ENCODE measurements around the gene HIBADH. TPM values are rescaled to one million over a fixed set of nuclear protein-coding genes. Genes with fewer than 3 reads are reported as not detected.

HIBADH gene
- total and polyA plus RNA-seq, 10 of the 15 experiments (the other 5 are each of a cell fraction or from before 2014, with no cell fraction given), result 8.7 to 36.1 (median 18.6) TPM

GRCh38 chr7:27546610-27547009 lies 116.1 kb downstream of the HIBADH start:
- in situ Hi-C loops (cut with MboI), result no loop called here
- no peaks in the 10 kb centered on the region for H3K79me2 ChIP-seq (ENCODE audit: control insufficient read depth, insufficient read depth, low read length)
- no peaks in the 10 kb centered on the region for H3K27me3 ChIP-seq (replicated peaks in 1 of 2; ENCODE audit: control insufficient read depth in 2 of 2, insufficient read depth in 2 of 2, low read length in 1 of 2)
- intact Hi-C loops (cut with micrococcal nuclease; ENCODE audit: unreplicated experiment), result no loop called here
- no peak overlapping the region for H3K4me3 ChIP-seq
- RAD21 ChIA-PET (ENCODE audit: unreplicated experiment), result no interaction called here
- WGBS (ENCODE audit: insufficient coverage, insufficient replicate concordance, low lambda C conversion rate, missing lambda C conversion rate), result 94% methylated on average over 1 of the region's 1 CpG
- no peaks in the 10 kb centered on the region for H3K4me1 ChIP-seq (ENCODE audit: control insufficient read depth, insufficient read depth, low read length)
- ATAC-seq, result no peak
- no peaks in the 10 kb centered on the region for H4K20me1 ChIP-seq (ENCODE audit: control insufficient read depth, insufficient read depth)
- H2AFZ ChIP-seq (ENCODE audit: control insufficient read depth, low read depth, low read length), result no peak overlapping the region
- no peaks in the 10 kb centered on the region for H3K9me3 ChIP-seq (replicated peaks; ENCODE audit: control insufficient read depth, insufficient read depth, low read length)
- no peak for DNase-seq (ENCODE audit: low read depth, low spot score)
- no peak overlapping the region for H3K4me2 ChIP-seq (ENCODE audit: control insufficient read depth, insufficient read depth)
- no peaks in the 10 kb centered on the region for H3K36me3 ChIP-seq (ENCODE audit: control insufficient read depth in 2 of 2, insufficient read depth in 2 of 2, low read length in 1 of 2)
- H3K9ac ChIP-seq (ENCODE audit: control insufficient read depth, insufficient read depth, low read length), result no peak overlapping the region
- no peak for FAIRE-seq
- POLR2A ChIA-PET, result no interaction called here
- CTCF ChIA-PET, result interaction anchor here (3.2 kb wide), 1 partner anchor 27 kb away, joined by 9 read pairs; no protein-coding TSS in a partner anchor
- no TSS peak for BruUV-seq (replicated peaks)
- H3K27ac ChIP-seq (ENCODE audit: control insufficient read depth, insufficient read depth), result no peak overlapping the region
- SMC1A ChIA-PET (ENCODE audit: uncharacterized antibody, unreplicated experiment), result no interaction called here
- TF ChIP-seq SREBF2 (IDR thresholded peaks at IDR 0.05; ENCODE audit: low read length), result no peak
- TF ChIP-seq IKZF2 (IDR thresholded peaks at IDR 0.05), result no peak
- no peak for TF ChIP-seq ZNF217 (IDR thresholded peaks at IDR 0.05)
- TF ChIP-seq NFIC (IDR thresholded peaks at IDR 0.05; ENCODE audit: low read depth, low read length), result no peak
- TF ChIP-seq CHD2 (IDR thresholded peaks at IDR 0.05; ENCODE audit: borderline replicate concordance, low read depth, low read length), result no peak
- no peak for TF ChIP-seq STAT3 (IDR thresholded peaks at IDR 0.05; ENCODE audit: low read depth, low read length)
- no peak for TF ChIP-seq GABPA (IDR thresholded peaks at IDR 0.05; ENCODE audit: low read depth)
- TF ChIP-seq YY1 (IDR thresholded peaks at IDR 0.05; ENCODE audit: low read depth, low read length), result no peak
- no peak for TF ChIP-seq SUPT20H (IDR thresholded peaks at IDR 0.05; ENCODE audit: borderline replicate concordance, control insufficient read depth, low read depth, low read length)
- no peak for TF ChIP-seq MTA2 (IDR thresholded peaks at IDR 0.05; ENCODE audit: low read depth)
- TF ChIP-seq NR2F1 (conservative IDR thresholded peaks at IDR 0.05), result no peak
- no peak for TF ChIP-seq PBX3 (IDR thresholded peaks at IDR 0.05; ENCODE audit: insufficient replicate concordance, low read depth, low read length)
- TF ChIP-seq MYB (IDR thresholded peaks at IDR 0.05; ENCODE audit: borderline replicate concordance, low read depth, low read length), result no peak
- no peak for TF ChIP-seq ATF2 (IDR thresholded peaks at IDR 0.05; ENCODE audit: low read length)
- no peak for TF ChIP-seq IRF3 (IDR thresholded peaks at IDR 0.05)
- TF ChIP-seq RELB (IDR thresholded peaks at IDR 0.05; ENCODE audit: low read depth), result no peak
- no peak for TF ChIP-seq ASH2L (IDR thresholded peaks at IDR 0.05; ENCODE audit: borderline replicate concordance, low read depth)
- no peak for TF ChIP-seq YBX1 (IDR thresholded peaks at IDR 0.05)
